ENCODE data around the gene TBC1D1.

TBC1D1 gene

DNA sequence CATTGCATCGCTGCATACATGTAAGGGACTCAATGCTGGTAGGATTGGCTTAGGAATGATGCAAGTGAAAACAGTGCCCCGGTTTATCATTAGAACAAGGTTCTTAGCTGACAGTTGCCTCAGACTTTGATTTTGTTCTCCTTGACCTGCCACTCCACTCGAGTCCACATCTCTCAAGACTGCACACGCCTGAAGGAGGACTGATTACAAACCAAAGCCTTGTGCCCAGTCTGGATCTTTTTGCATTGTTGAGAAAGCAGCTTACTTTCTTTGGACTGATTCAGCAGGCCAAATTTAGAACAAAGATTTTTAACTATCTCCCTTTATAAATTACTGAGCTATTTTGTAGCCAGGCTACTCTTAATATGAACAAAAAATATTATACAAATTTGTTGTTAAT lies 194.9 kb downstream of the TBC1D1 start:
- no peaks in the 10 kb centered on the region for H3K4me1 ChIP-seq (ENCODE audit: control insufficient read depth, low read length)
- H3K4me2 ChIP-seq (ENCODE audit: low read length), result no peak overlapping the region
- H3K36me3 ChIP-seq (ENCODE audit: control insufficient read depth, low read length), result peaks cover 88% of the 10 kb centered on the region
- H3K4me3 ChIP-seq (ENCODE audit: low read length), result no peak overlapping the region
- H3K27ac ChIP-seq (ENCODE audit: low read depth, low read length), result no peak overlapping the region
- H4K20me1 ChIP-seq (ENCODE audit: control insufficient read depth, insufficient read depth, low read depth, low read length), result no peaks in the 10 kb centered on the region
- TF ChIP-seq, protein P1, sequence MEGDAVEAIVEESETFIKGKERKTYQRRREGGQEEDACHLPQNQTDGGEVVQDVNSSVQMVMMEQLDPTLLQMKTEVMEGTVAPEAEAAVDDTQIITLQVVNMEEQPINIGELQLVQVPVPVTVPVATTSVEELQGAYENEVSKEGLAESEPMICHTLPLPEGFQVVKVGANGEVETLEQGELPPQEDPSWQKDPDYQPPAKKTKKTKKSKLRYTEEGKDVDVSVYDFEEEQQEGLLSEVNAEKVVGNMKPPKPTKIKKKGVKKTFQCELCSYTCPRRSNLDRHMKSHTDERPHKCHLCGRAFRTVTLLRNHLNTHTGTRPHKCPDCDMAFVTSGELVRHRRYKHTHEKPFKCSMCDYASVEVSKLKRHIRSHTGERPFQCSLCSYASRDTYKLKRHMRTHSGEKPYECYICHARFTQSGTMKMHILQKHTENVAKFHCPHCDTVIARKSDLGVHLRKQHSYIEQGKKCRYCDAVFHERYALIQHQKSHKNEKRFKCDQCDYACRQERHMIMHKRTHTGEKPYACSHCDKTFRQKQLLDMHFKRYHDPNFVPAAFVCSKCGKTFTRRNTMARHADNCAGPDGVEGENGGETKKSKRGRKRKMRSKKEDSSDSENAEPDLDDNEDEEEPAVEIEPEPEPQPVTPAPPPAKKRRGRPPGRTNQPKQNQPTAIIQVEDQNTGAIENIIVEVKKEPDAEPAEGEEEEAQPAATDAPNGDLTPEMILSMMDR (IDR thresholded peaks at IDR 0.05; ENCODE audit: low read depth, low read length, poor library complexity, severe bottlenecking), result no peak
- TF ChIP-seq EZH2phosphoT487 (IDR thresholded peaks at IDR 0.05; ENCODE audit: borderline replicate concordance, low read length), result no peak
- no peaks in the 10 kb centered on the region for H3K27me3 ChIP-seq (ENCODE audit: control insufficient read depth, low read length)
- H3K79me2 ChIP-seq (ENCODE audit: control insufficient read depth, low read length), result 0 out of 2 replicates have a peak, but pooled peaks cover 4% of the 10 kb centered on the region
- H3F3A ChIP-seq (ENCODE audit: control insufficient read depth, insufficient read depth), result no peaks in the 10 kb centered on the region
- H3K9me3 ChIP-seq (ENCODE audit: control insufficient read depth, insufficient read depth, low read length), result no peaks in the 10 kb centered on the region
- no peaks in the 10 kb centered on the region for H3K9me2 ChIP-seq (replicated peaks; ENCODE audit: control insufficient read depth, low read length)

DNA sequence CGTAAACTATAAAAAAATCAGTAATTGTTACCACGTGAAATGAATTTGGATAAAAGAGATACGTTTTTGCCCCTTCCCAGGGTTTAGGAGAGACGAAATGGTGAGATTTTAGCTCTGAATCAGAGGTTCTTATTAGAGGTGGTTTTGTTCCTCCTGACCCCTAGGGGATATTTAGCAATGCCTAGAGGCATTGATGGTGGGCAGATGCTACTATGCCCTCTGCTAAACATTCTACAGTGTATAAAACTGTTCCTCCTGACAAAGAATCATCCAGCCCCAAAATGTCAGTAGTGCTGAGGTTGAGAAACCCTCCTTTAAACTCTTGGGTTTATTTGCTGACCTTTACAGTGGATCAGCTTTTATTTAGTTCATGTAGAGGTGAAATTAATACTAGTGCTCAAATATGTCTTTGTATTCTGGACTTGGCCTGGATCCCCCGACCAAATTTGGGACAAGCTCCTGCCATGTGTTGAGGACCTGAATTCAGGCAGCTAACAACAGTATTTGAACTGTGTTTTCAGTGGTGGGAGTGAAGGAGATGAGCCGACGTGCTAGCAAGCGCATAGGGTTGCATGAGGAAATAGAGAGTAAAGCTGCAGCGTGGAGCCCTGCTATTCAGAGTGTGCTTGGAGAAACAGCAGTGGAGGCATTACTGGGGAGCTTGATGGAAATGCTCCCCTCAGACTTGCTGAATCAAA lies 195.4 kb downstream of the TBC1D1 start:
- H3K27ac ChIP-seq (ENCODE audit: low read depth, low read length), result no peak overlapping the region
- no peak overlapping the region for H3K4me2 ChIP-seq (ENCODE audit: low read length)
- H3K79me2 ChIP-seq (ENCODE audit: control insufficient read depth, low read length), result 0 out of 2 replicates have a peak, but pooled peaks cover 4% of the 10 kb centered on the region
- TF ChIP-seq EZH2phosphoT487 (IDR thresholded peaks at IDR 0.05; ENCODE audit: borderline replicate concordance, low read length), result no peak
- TF ChIP-seq, protein P1 (IDR thresholded peaks at IDR 0.05; ENCODE audit: low read depth, low read length, poor library complexity, severe bottlenecking), result no peak
- no peak overlapping the region for H3K4me3 ChIP-seq (ENCODE audit: low read length)
- H3K9me2 ChIP-seq (replicated peaks; ENCODE audit: control insufficient read depth, low read length), result no peaks in the 10 kb centered on the region
- H3K36me3 ChIP-seq (ENCODE audit: control insufficient read depth, low read length), result peaks cover 88% of the 10 kb centered on the region
- H4K20me1 ChIP-seq (ENCODE audit: control insufficient read depth, insufficient read depth, low read depth, low read length), result no peaks in the 10 kb centered on the region
- no peaks in the 10 kb centered on the region for H3K9me3 ChIP-seq (ENCODE audit: control insufficient read depth, insufficient read depth, low read length)
- no peaks in the 10 kb centered on the region for H3K4me1 ChIP-seq (ENCODE audit: control insufficient read depth, low read length)
- H3K27me3 ChIP-seq (ENCODE audit: control insufficient read depth, low read length), result no peaks in the 10 kb centered on the region
- no peaks in the 10 kb centered on the region for H3F3A ChIP-seq (ENCODE audit: control insufficient read depth, insufficient read depth)

DNA sequence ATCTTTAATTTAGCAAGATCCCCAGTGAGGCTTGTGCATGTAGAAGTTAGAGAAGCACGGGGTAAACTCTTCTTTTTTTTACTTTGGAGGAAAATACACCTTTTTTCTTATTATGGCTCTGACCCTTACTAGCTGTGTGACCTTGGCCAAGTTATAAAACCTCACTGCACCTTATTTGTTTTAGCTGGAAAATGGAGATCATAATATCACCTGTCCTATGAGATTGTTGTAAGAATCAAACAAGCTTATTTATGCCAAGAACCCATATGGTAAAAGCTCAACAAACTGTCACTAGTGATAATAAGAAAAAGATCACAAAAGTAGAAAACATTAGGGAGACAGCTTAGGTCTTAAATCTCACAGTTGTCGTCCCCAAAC lies 196.0 kb downstream of the TBC1D1 start:
- Histone ChIP-seq H3K4me1 (ENCODE audit: control insufficient read depth, low read length) (no peaks in the 10 kb centered on the region), H3K4me2 (ENCODE audit: low read length) (no peak overlapping the region), H3K9me3 (ENCODE audit: control insufficient read depth, insufficient read depth, low read length) (no peaks in the 10 kb centered on the region)

More for the DNA sequence above, 196.0 kb downstream of the TBC1D1 start:
- H3K4me3 ChIP-seq (ENCODE audit: low read length), result no peak overlapping the region
- H3K27me3 ChIP-seq (ENCODE audit: control insufficient read depth, low read length), result no peaks in the 10 kb centered on the region
- TF ChIP-seq, protein P1 (IDR thresholded peaks at IDR 0.05; ENCODE audit: low read depth, low read length, poor library complexity, severe bottlenecking), result no peak
- no peak for TF ChIP-seq EZH2phosphoT487 (IDR thresholded peaks at IDR 0.05; ENCODE audit: borderline replicate concordance, low read length)
- H4K20me1 ChIP-seq (ENCODE audit: control insufficient read depth, insufficient read depth, low read depth, low read length), result no peaks in the 10 kb centered on the region
- 0 out of 2 replicates have a peak, but pooled peaks cover 4% of the 10 kb centered on the region for H3K79me2 ChIP-seq (ENCODE audit: control insufficient read depth, low read length)
- no peaks in the 10 kb centered on the region for H3K9me2 ChIP-seq (replicated peaks; ENCODE audit: control insufficient read depth, low read length)
- peaks cover 88% of the 10 kb centered on the region for H3K36me3 ChIP-seq (ENCODE audit: control insufficient read depth, low read length)
- H3K27ac ChIP-seq (ENCODE audit: low read depth, low read length), result no peak overlapping the region
- H3F3A ChIP-seq (ENCODE audit: control insufficient read depth, insufficient read depth), result no peaks in the 10 kb centered on the region

Measured in DOHH2 (cell line).